ENCODE results near the gene MED31.

DNA sequence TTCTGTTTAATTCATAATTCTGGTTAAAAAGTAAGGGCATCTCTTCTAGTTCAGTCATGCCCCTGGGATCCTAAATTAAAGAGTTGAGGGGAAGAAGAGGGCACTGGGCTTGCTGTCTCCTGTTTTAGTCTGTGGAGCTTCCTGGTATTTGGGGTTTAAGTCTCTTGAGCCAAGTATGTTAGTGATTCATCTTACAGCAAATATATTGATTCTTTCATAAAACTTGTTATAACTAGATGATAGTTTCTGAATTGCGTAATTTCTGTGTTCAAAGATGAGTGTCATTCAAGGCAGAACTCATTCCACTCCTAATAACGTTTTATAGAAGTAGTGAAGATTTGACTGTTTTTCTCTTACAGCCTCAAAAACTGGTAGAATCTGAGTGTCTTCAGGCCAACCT, 8.8 kb downstream of the MED31 start:
- TF ChIP-seq, protein P1, sequence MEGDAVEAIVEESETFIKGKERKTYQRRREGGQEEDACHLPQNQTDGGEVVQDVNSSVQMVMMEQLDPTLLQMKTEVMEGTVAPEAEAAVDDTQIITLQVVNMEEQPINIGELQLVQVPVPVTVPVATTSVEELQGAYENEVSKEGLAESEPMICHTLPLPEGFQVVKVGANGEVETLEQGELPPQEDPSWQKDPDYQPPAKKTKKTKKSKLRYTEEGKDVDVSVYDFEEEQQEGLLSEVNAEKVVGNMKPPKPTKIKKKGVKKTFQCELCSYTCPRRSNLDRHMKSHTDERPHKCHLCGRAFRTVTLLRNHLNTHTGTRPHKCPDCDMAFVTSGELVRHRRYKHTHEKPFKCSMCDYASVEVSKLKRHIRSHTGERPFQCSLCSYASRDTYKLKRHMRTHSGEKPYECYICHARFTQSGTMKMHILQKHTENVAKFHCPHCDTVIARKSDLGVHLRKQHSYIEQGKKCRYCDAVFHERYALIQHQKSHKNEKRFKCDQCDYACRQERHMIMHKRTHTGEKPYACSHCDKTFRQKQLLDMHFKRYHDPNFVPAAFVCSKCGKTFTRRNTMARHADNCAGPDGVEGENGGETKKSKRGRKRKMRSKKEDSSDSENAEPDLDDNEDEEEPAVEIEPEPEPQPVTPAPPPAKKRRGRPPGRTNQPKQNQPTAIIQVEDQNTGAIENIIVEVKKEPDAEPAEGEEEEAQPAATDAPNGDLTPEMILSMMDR (IDR thresholded peaks at IDR 0.05): no peak
- TF ChIP-seq ZFX (IDR thresholded peaks at IDR 0.05; ENCODE audit: borderline replicate concordance): no peak

Measured in 22Rv1 (cell line).